GM06990 (cell line): ENCODE measurements around the gene SKI.
A peak's percentile ranks its signal among the peaks of the same experiment; 100 is the strongest.

Experiments used
- DNase-seq: peaks from one replicate; pipeline ENCODE4 v3.0.0-alpha.2; 2011; ENCODE audit not compliant: insufficient read length; ENCODE audit errors: extremely low read depth
- H3K27me3 ChIP-seq: replicated peaks from 2 replicates; pipeline ENCODE4 v1.6.0; 2011; ENCODE audit warnings: low read length; ENCODE audit not compliant: control insufficient read depth, insufficient read depth
- H3K36me3 ChIP-seq: 2 replicates; pipeline ENCODE4 v1.5.1; 2011; ENCODE audit warnings: low read length; ENCODE audit not compliant: control insufficient read depth, insufficient read depth
- H3K4me3 ChIP-seq: replicated peaks from 2 replicates; pipeline ENCODE4 v1.5.1; 2011; ENCODE audit warnings: low read depth, mild to moderate bottlenecking, control low read depth, low read length
- CTCF ChIP-seq: IDR thresholded peaks from 2 replicates; pipeline ENCODE4 v1.5.1; 2011; ENCODE audit warnings: low read length, control low read depth, mild to moderate bottlenecking, inconsistent platforms; ENCODE audit not compliant: insufficient read depth, poor library complexity, severe bottlenecking

The SKI gene

GRCh38 chr1:2255420-2256369 lies 27.6 kb downstream of the SKI start:
- no peaks in the 10 kb centered on the region for H3K27me3 ChIP-seq
- peaks cover 2% of the 10 kb centered on the region; the same call in 1 of the 2 replicates for H3K36me3 ChIP-seq
- peak; percentile 62 for DNase-seq
- H3K4me3 ChIP-seq: no peak overlapping the region
- no peak for TF ChIP-seq CTCF

- Histone ChIP-seq H3K4me3 (no peak overlapping the region), H3K36me3 (peaks cover 2% of the 10 kb centered on the region; the same call in 1 of the 2 replicates), H3K27me3 (no peaks in the 10 kb centered on the region)
- DNase-seq: no peak
- TF ChIP-seq CTCF: no peak
Observed at GRCh38 chr1:2256435-2257244, 28.5 kb downstream of the SKI start.

- Histone ChIP-seq H3K27me3 (no peaks in the 10 kb centered on the region), H3K4me3 (no peak overlapping the region), H3K36me3 (peaks cover 2% of the 10 kb centered on the region; the same call in 1 of the 2 replicates)
- no peak for TF ChIP-seq CTCF
- DNase-seq: no peak
Observed at GRCh38 chr1:2257245-2257627, 29.1 kb downstream of the SKI start.

- TF ChIP-seq CTCF: no peak
- no peak for DNase-seq
- Histone ChIP-seq H3K36me3 (peaks cover 2% of the 10 kb centered on the region; the same call in 1 of the 2 replicates), H3K27me3 (no peaks in the 10 kb centered on the region), H3K4me3 (no peak overlapping the region)
Observed at GRCh38 chr1:2258122-2258681, 30.1 kb downstream of the SKI start.

GRCh38 chr1:2258996-2259395 lies 30.9 kb downstream of the SKI start:
- Histone ChIP-seq H3K27me3 (no peaks in the 10 kb centered on the region), H3K36me3 (no peaks in the 10 kb centered on the region), H3K4me3 (no peak overlapping the region)
- no peak for TF ChIP-seq CTCF
- no peak for DNase-seq
